ENCODE measurements around the gene PITPNM3.

The PITPNM3 gene

DNA sequence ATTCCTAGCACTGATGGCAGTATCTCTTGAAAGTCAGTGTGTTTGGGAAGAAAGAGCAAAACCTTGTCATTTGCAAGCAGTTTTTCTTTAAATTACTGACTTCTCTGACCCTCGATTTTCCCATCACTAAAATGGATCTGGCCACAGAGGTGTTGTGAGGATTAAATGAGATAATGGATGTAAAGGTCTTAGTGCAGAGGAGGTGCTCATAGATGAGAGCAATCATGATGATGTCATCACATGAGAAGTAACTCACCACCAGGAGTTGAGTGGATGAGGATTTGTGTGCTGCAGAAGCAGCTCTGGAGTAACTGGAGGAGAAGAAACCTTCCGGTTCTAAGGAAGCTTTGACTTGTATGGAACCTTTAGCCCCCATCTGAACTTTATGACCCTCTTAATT lies 30.6 kb downstream of the PITPNM3 start:
- Histone ChIP-seq H3K36me3 (ENCODE audit: insufficient read depth, low read length) (no peaks in the 10 kb centered on the region), H3K79me2 (ENCODE audit: control insufficient read depth, insufficient read depth, low read length, unreplicated experiment) (no peaks in the 10 kb centered on the region), H3K27me3 (ENCODE audit: insufficient read depth, low read length) (peaks cover 4% of the 10 kb centered on the region; the same call in 1 of the 2 replicates), H3K27ac (ENCODE audit: low read depth, low read length) (no peak overlapping the region), H3K4me1 (ENCODE audit: control insufficient read depth, insufficient read depth, low read length, unreplicated experiment) (peaks cover 11% of the 10 kb centered on the region), H2AFZ (ENCODE audit: low read length, unreplicated experiment) (no peak overlapping the region), H3K4me3 (ENCODE audit: low read depth, low read length) (no peak overlapping the region)

DNA sequence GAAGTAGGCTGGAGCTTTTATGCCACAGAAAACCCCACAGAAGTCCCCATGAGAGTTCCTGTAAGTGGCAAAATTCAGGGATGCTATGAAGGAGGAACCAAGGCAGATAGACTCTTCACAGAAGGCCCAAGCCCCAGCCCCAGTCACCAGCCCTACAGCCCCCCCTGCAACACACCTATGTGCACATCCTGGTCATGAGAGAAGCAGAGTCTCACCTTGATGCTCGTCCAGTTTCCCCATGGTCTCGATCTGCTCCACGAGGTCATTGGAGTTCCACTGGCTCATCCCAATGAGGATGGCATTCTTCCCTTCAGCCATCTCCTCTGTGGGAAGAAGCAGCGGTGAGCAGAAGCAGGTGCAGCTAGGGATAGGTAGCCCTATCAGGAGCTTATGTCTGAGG lies 31.2 kb downstream of the PITPNM3 start:
- no peaks in the 10 kb centered on the region for H3K36me3 ChIP-seq (ENCODE audit: insufficient read depth, low read length)
- H3K79me2 ChIP-seq (ENCODE audit: control insufficient read depth, insufficient read depth, low read length, unreplicated experiment): no peaks in the 10 kb centered on the region
- no peak overlapping the region for H3K27ac ChIP-seq (ENCODE audit: low read depth, low read length)
- no peaks in the 10 kb centered on the region for H3K27me3 ChIP-seq (ENCODE audit: insufficient read depth, low read length)
- H3K4me3 ChIP-seq (ENCODE audit: low read depth, low read length): no peak overlapping the region
- peaks cover 11% of the 10 kb centered on the region for H3K4me1 ChIP-seq (ENCODE audit: control insufficient read depth, insufficient read depth, low read length, unreplicated experiment)
- H2AFZ ChIP-seq (ENCODE audit: low read length, unreplicated experiment): no peak overlapping the region

DNA sequence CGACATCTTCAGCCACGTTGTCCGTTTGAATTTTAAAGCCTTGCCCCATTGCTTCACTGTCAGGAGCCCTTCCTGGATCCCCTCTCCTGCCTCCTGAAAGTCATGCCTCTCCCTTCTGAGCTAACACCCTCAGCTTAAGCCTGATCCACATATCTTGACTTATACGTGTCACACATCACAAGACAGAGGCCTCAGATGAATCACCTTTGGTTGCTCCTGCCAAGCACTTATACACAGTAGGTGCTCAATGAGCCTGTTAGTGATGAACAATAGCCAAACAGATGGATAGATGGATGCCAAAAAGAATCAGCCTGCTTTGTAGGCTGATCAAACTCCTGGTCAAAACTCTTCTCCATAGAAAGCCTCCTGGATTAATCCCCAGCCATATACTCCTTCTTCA lies 31.8 kb downstream of the PITPNM3 start:
- H3K4me3 ChIP-seq (ENCODE audit: low read depth, low read length): no peak overlapping the region
- H3K79me2 ChIP-seq (ENCODE audit: control insufficient read depth, insufficient read depth, low read length, unreplicated experiment): no peaks in the 10 kb centered on the region
- H3K36me3 ChIP-seq (ENCODE audit: insufficient read depth, low read length): no peaks in the 10 kb centered on the region
- no peak overlapping the region for H3K27ac ChIP-seq (ENCODE audit: low read depth, low read length)
- H2AFZ ChIP-seq (ENCODE audit: low read length, unreplicated experiment): no peak overlapping the region
- no peaks in the 10 kb centered on the region for H3K27me3 ChIP-seq (ENCODE audit: insufficient read depth, low read length)
- H3K4me1 ChIP-seq (ENCODE audit: control insufficient read depth, insufficient read depth, low read length, unreplicated experiment): peaks cover 11% of the 10 kb centered on the region

DNA sequence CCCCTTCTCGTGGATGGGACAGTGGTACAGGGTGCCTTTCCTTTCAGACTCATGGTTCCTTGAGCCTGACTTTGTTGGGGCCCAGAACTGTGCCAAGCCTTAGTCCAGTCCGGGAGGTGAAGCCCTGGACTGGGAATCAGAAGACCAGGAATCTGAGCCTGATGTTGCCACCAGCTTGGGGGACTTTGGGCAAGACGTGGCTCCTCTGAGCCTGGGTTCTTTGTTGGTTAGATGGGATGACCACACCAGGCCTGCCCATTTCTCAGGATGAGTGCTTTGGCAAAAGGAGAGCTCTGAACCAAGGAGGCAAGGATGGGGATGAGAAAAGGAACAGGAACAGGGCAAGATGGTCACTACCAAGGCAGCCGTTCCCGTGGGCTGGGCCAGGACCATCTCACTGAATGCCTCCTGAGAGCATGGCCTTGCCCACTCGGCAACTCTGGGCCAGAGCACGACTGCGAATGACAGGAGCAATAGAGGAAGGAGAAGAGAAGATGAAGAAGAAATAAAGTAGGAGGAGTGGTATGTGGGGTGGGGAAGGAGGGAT lies 32.5 kb downstream of the PITPNM3 start:
- H3K4me3 ChIP-seq (ENCODE audit: low read depth, low read length): no peak overlapping the region
- H3K27ac ChIP-seq (ENCODE audit: low read depth, low read length): no peak overlapping the region
- no peaks in the 10 kb centered on the region for H3K36me3 ChIP-seq (ENCODE audit: insufficient read depth, low read length)
- no peak overlapping the region for H2AFZ ChIP-seq (ENCODE audit: low read length, unreplicated experiment)
- no peaks in the 10 kb centered on the region for H3K27me3 ChIP-seq (ENCODE audit: insufficient read depth, low read length)
- H3K79me2 ChIP-seq (ENCODE audit: control insufficient read depth, insufficient read depth, low read length, unreplicated experiment): no peaks in the 10 kb centered on the region
- peaks cover 11% of the 10 kb centered on the region for H3K4me1 ChIP-seq (ENCODE audit: control insufficient read depth, insufficient read depth, low read length, unreplicated experiment)

DNA sequence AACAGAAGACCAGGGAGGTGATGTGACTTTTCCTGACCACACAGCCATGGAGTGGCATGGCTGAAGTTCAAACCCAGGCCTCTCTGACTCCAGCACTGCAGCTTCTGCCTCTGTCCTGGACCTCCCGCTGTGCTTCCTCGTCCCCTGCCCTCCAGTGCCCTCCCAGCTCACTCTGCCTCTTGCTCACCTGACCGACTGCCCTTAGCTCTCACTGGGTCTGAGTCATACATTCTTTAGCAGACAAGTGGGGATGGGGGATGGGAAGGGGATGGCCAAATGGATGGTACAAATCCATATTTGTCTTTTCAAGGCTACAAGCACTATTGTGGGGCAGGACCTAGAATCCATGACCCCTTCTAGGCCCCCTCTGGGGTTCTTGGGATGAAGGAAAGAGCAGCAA lies 33.0 kb downstream of the PITPNM3 start:
- H2AFZ ChIP-seq (ENCODE audit: low read length, unreplicated experiment): no peak overlapping the region
- no peaks in the 10 kb centered on the region for H3K79me2 ChIP-seq (ENCODE audit: control insufficient read depth, insufficient read depth, low read length, unreplicated experiment)
- no peaks in the 10 kb centered on the region for H3K27me3 ChIP-seq (ENCODE audit: insufficient read depth, low read length)
- peaks cover 11% of the 10 kb centered on the region for H3K4me1 ChIP-seq (ENCODE audit: control insufficient read depth, insufficient read depth, low read length, unreplicated experiment)
- no peak overlapping the region for H3K27ac ChIP-seq (ENCODE audit: low read depth, low read length)
- no peaks in the 10 kb centered on the region for H3K36me3 ChIP-seq (ENCODE audit: insufficient read depth, low read length)
- H3K4me3 ChIP-seq (ENCODE audit: low read depth, low read length): no peak overlapping the region

DNA sequence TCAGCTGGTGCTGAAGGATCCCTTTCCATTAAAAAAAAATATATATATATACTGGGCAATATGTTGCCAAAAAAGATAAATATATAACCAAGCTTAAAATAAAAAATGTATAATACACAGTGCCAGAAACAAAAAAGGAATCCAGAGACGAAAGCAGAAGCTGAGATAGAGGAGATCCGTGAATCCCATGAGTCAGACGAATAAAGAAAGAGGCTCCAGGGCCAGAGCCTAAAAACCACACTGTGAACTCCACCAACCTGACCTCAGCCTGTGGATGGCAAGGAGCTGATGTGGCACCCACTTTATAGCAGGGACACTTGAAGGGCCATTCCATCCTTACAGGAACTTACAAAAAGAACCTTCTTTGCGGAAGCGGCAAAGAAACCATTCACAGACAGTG lies 34.8 kb downstream of the PITPNM3 start:
- no peak overlapping the region for H2AFZ ChIP-seq (ENCODE audit: low read length, unreplicated experiment)
- no peaks in the 10 kb centered on the region for H3K36me3 ChIP-seq (ENCODE audit: insufficient read depth, low read length)
- no peaks in the 10 kb centered on the region for H3K27me3 ChIP-seq (ENCODE audit: insufficient read depth, low read length)
- H3K27ac ChIP-seq (ENCODE audit: low read depth, low read length): no peak overlapping the region
- peaks cover 11% of the 10 kb centered on the region for H3K4me1 ChIP-seq (ENCODE audit: control insufficient read depth, insufficient read depth, low read length, unreplicated experiment)
- no peaks in the 10 kb centered on the region for H3K79me2 ChIP-seq (ENCODE audit: control insufficient read depth, insufficient read depth, low read length, unreplicated experiment)
- no peak overlapping the region for H3K4me3 ChIP-seq (ENCODE audit: low read depth, low read length)

DNA sequence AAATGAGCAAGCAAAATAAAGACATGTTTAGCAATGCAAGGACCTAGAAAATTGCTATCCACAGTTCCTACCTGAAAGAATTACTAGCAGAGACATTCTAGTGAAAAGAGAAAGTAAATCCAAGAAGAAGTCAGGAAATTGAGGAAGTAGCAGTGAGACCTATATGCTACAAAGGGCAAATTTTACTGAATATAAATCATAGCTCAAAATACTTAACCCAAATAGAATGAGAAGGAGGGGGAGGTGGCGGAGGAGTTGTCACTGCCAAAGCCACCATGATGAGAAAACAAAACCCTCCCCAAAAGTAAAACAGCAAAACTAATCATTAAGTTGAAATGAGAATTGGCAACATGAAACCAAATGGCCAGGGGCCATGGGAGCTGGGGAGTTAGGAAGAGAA lies 39.3 kb downstream of the PITPNM3 start:
- H3K27me3 ChIP-seq (ENCODE audit: insufficient read depth, low read length): no peaks in the 10 kb centered on the region
- no peak overlapping the region for H3K27ac ChIP-seq (ENCODE audit: low read depth, low read length)
- H2AFZ ChIP-seq (ENCODE audit: low read length, unreplicated experiment): no peak overlapping the region
- H3K4me1 ChIP-seq (ENCODE audit: control insufficient read depth, insufficient read depth, low read length, unreplicated experiment): peaks cover 6% of the 10 kb centered on the region
- no peaks in the 10 kb centered on the region for H3K79me2 ChIP-seq (ENCODE audit: control insufficient read depth, insufficient read depth, low read length, unreplicated experiment)
- no peaks in the 10 kb centered on the region for H3K36me3 ChIP-seq (ENCODE audit: insufficient read depth, low read length)
- no peak overlapping the region for H3K4me3 ChIP-seq (ENCODE audit: low read depth, low read length)

DNA sequence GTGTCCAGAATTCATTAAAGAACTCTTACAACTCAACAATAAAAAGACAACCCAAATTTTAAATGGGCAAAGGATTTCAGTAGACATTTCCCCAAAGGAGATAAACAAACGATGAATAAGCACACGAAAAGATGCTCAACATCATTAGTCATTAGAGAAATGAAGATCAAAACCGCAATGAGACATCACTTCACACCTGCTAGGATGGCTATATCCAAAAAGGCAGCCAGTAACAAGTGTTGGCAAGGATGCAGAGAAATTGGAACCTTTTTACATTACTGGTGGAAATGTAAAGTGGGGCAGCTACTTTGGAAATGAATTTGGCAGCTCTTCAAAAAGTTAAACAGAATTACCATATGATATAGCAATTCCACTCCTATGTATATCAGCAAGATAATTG lies 42.0 kb downstream of the PITPNM3 start:
- H3K27ac ChIP-seq (ENCODE audit: low read depth, low read length): no peak overlapping the region
- H3K4me1 ChIP-seq (ENCODE audit: control insufficient read depth, insufficient read depth, low read length, unreplicated experiment): peaks cover 18% of the 10 kb centered on the region
- no peaks in the 10 kb centered on the region for H3K36me3 ChIP-seq (ENCODE audit: insufficient read depth, low read length)
- H3K79me2 ChIP-seq (ENCODE audit: control insufficient read depth, insufficient read depth, low read length, unreplicated experiment): no peaks in the 10 kb centered on the region
- no peak overlapping the region for H3K4me3 ChIP-seq (ENCODE audit: low read depth, low read length)
- no peaks in the 10 kb centered on the region for H3K27me3 ChIP-seq (ENCODE audit: insufficient read depth, low read length)
- no peak overlapping the region for H2AFZ ChIP-seq (ENCODE audit: low read length, unreplicated experiment)

DNA sequence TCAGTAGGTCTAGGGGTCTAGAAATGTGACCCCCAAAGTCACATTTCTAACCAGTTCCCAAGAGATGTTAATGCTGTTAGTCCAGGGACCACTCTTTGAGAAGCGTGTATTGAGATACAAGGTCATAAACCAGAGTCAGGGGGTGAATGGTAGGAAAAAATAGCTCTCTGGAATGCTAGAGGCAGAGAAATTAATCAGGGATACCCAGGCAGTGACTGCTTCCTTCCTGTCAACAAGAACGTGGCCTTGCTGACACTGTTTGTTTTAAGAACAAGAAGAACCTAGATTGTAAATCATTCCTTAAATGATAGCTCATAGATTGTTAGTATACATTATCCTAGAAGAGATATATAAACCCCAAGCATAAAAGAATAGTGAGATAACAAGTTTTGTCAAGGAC lies 43.8 kb downstream of the PITPNM3 start:
- H2AFZ ChIP-seq (ENCODE audit: low read length, unreplicated experiment): no peak overlapping the region
- H3K27me3 ChIP-seq (ENCODE audit: insufficient read depth, low read length): no peaks in the 10 kb centered on the region
- no peaks in the 10 kb centered on the region for H3K79me2 ChIP-seq (ENCODE audit: control insufficient read depth, insufficient read depth, low read length, unreplicated experiment)
- no peak overlapping the region for H3K27ac ChIP-seq (ENCODE audit: low read depth, low read length)
- no peaks in the 10 kb centered on the region for H3K36me3 ChIP-seq (ENCODE audit: insufficient read depth, low read length)
- H3K4me3 ChIP-seq (ENCODE audit: low read depth, low read length): no peak overlapping the region
- H3K4me1 ChIP-seq (ENCODE audit: control insufficient read depth, insufficient read depth, low read length, unreplicated experiment): peaks cover 36% of the 10 kb centered on the region

DNA sequence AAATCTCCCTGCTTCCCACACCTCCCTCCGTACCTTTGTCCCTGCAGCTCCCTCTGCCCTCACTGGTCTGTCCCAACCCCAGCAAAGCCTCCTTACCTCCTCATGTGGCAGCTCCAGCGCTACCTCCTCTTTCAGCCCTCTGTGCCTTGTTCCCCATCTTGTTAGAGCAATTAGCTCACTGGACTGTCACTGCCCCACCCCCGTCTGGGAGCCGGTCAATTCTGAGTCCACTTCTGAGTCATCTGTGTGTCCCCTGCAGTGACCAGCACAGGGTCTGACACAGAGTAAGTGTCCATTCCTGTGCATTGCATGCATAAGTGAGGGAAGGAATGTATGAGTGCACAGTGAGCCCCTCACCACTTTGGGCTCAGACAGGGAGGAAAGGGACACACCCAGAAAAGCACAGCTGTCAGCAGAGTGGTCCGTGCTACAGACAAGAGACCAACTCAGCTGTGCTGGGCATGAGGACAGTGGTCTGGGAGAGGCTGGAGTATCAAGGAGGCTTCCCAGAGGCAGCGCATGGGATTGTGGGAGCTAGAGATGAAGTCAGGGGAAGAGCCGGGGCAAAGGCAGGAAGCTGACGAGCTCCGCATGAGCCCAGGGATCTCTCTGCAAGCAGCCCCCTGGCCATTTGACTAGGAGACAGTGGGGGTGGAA lies 45.9 kb downstream of the PITPNM3 start:
- Histone ChIP-seq H3K27ac (ENCODE audit: low read depth, low read length) (no peak overlapping the region), H3K79me2 (ENCODE audit: control insufficient read depth, insufficient read depth, low read length, unreplicated experiment) (no peaks in the 10 kb centered on the region), H2AFZ (ENCODE audit: low read length, unreplicated experiment) (no peak overlapping the region), H3K4me1 (ENCODE audit: control insufficient read depth, insufficient read depth, low read length, unreplicated experiment) (peaks cover 57% of the 10 kb centered on the region), H3K4me3 (ENCODE audit: low read depth, low read length) (no peak overlapping the region), H3K36me3 (ENCODE audit: insufficient read depth, low read length) (no peaks in the 10 kb centered on the region), H3K27me3 (ENCODE audit: insufficient read depth, low read length) (no peaks in the 10 kb centered on the region)

DNA sequence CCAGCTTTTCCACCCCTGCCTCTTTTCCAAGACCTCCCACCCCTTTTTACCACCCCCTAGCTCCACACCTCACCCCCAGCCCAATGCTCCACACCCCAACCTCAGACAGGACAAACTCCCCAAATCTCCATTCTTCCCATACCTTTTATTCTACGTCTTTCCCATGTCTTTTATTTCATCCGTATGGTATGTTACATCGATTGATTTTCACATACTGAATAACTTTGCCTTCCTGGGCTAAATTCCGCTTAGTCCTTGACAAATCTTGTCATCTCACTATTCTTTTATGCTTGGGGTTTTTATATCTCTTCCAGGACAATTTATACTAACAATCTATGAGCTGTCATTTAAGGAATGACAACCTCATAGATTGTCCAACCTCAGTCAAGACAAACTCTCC lies 46.4 kb downstream of the PITPNM3 start:
- Histone ChIP-seq H3K4me3 (ENCODE audit: low read depth, low read length) (no peak overlapping the region), H3K27me3 (ENCODE audit: insufficient read depth, low read length) (no peaks in the 10 kb centered on the region), H2AFZ (ENCODE audit: low read length, unreplicated experiment) (no peak overlapping the region), H3K36me3 (ENCODE audit: insufficient read depth, low read length) (no peaks in the 10 kb centered on the region), H3K4me1 (ENCODE audit: control insufficient read depth, insufficient read depth, low read length, unreplicated experiment) (peaks cover 60% of the 10 kb centered on the region), H3K79me2 (ENCODE audit: control insufficient read depth, insufficient read depth, low read length, unreplicated experiment) (no peaks in the 10 kb centered on the region), H3K27ac (ENCODE audit: low read depth, low read length) (no peak overlapping the region)
